GM21786 (cell line): ENCODE measurements around the gene TOX3.

ENCODE experiments used
- ATAC-seq: cut with Tn5 transposase; IDR thresholded peaks from one replicate; pipeline ENCODE4 v1.9.1; 2021; ENCODE audit not compliant: unreplicated experiment

Gene TOX3

GRCh38 chr16:52408191-52408845 lies 138.6 kb downstream of the TOX3 start:
- no peak for ATAC-seq

GRCh38 chr16:52407778-52408177 lies 139.2 kb downstream of the TOX3 start:
- no peak for ATAC-seq

GRCh38 chr16:52405441-52405840 lies 141.5 kb downstream of the TOX3 start:
- ATAC-seq = no peak

- no peak for ATAC-seq
Observed at GRCh38 chr16:52404546-52404945, 142.4 kb downstream of the TOX3 start.

- no peak for ATAC-seq
Observed at GRCh38 chr16:52399116-52399515, 147.8 kb downstream of the TOX3 start.

GRCh38 chr16:52398491-52398960 lies 148.4 kb downstream of the TOX3 start:
- no peak for ATAC-seq

- no peak for ATAC-seq
Observed at GRCh38 chr16:52398021-52398420, 148.9 kb downstream of the TOX3 start.

- no peak for ATAC-seq
Observed at GRCh38 chr16:52393448-52393847, 153.5 kb downstream of the TOX3 start.

GRCh38 chr16:52389045-52389444 lies 157.9 kb downstream of the TOX3 start:
- no peak for ATAC-seq
